Endothelial cell (in vitro differentiated cells): ENCODE data around the gene FOXN1. TPM values are rescaled to one million over a fixed set of nuclear protein-coding genes. Genes with fewer than 3 reads are reported as not detected.

Experiments
- DNase-seq: peaks from one replicate; pipeline ENCODE4 v3.0.0; 2021; ENCODE audit warnings: low spot score
- H3K27ac Mint-ChIP-seq: one replicate; pipeline ENCODE4 v1.8.0; 2021; ENCODE audit warnings: mixed read lengths, inconsistent platforms; ENCODE audit not compliant: unreplicated experiment
- H3K27me3 Mint-ChIP-seq: one replicate; pipeline ENCODE4 v1.8.0; 2021; ENCODE audit warnings: mild to moderate bottlenecking, moderate library complexity, mixed read lengths, inconsistent platforms; ENCODE audit not compliant: unreplicated experiment
- H3K36me3 Mint-ChIP-seq: one replicate; pipeline ENCODE4 v1.8.0; 2021; ENCODE audit warnings: mild to moderate bottlenecking, low read depth, mixed read lengths, inconsistent platforms; ENCODE audit not compliant: unreplicated experiment
- H3K4me1 Mint-ChIP-seq: one replicate; pipeline ENCODE4 v1.8.0; 2021; ENCODE audit warnings: mild to moderate bottlenecking, mixed read lengths, inconsistent platforms; ENCODE audit not compliant: unreplicated experiment
- H3K4me3 Mint-ChIP-seq: one replicate; pipeline ENCODE4 v1.8.0; 2021; ENCODE audit warnings: mild to moderate bottlenecking, mixed read lengths, inconsistent platforms; ENCODE audit not compliant: unreplicated experiment
- H3K9me3 Mint-ChIP-seq: one replicate; pipeline ENCODE4 v1.8.0; 2021; ENCODE audit warnings: mixed read lengths, inconsistent platforms; ENCODE audit not compliant: unreplicated experiment
- CTCF ChIP-seq: fragments of 200-600 bp; sonication (generic); IDR thresholded peaks from one replicate; pipeline ENCODE4 v1.5.0; 2021; ENCODE audit warnings: antibody characterized with exemption; ENCODE audit not compliant: unreplicated experiment
- total RNA-seq: library from RNA; stranded (reverse); fragmentation: NEBNext Ultra II Directional; extraction: Animal tissue kit (Norgen Biotek cat#: 25700); gene quantifications from one replicate; pipeline ENCODE4 v1.2.1, GENCODE V29; 2021; ENCODE audit not compliant: unreplicated experiment

FOXN1 gene
- total RNA-seq, 1 donor from 2014 or later, result not detected

GRCh38 chr17:28545787-28546415 is 39.8 kb downstream of the FOXN1 start:
- Mint-ChIP-seq H3K4me3 (peak overlapping the region; percentile 12), H3K27me3 (no peaks in the 10 kb centered on the region), H3K27ac (no peak overlapping the region), H3K36me3 (no peaks in the 10 kb centered on the region), H3K9me3 (no peaks in the 10 kb centered on the region), H3K4me1 (peaks cover 20% of the 10 kb centered on the region)
- TF ChIP-seq CTCF, result no peak
- no peak for DNase-seq

GRCh38 chr17:28547096-28547622 is 41.0 kb downstream of the FOXN1 start:
- Mint-ChIP-seq H3K27me3 (peaks cover 6% of the 10 kb centered on the region), H3K27ac (no peak overlapping the region), H3K4me1 (peaks cover 25% of the 10 kb centered on the region), H3K9me3 (no peaks in the 10 kb centered on the region), H3K4me3 (no peak overlapping the region), H3K36me3 (no peaks in the 10 kb centered on the region)
- DNase-seq, result no peak
- no peak for TF ChIP-seq CTCF

GRCh38 chr17:28547623-28548416 is 41.7 kb downstream of the FOXN1 start:
- Mint-ChIP-seq H3K4me1 (peaks cover 27% of the 10 kb centered on the region), H3K9me3 (no peaks in the 10 kb centered on the region), H3K27ac (no peak overlapping the region), H3K27me3 (peaks cover 6% of the 10 kb centered on the region), H3K4me3 (no peak overlapping the region), H3K36me3 (peaks cover 3% of the 10 kb centered on the region)
- peak; percentile 90 for DNase-seq
- peak; percentile 97 for TF ChIP-seq CTCF

- Mint-ChIP-seq H3K27me3 (peaks cover 6% of the 10 kb centered on the region), H3K9me3 (no peaks in the 10 kb centered on the region), H3K27ac (no peak overlapping the region), H3K4me1 (peaks cover 29% of the 10 kb centered on the region), H3K4me3 (no peak overlapping the region), H3K36me3 (peaks cover 9% of the 10 kb centered on the region)
- no peak for DNase-seq
- TF ChIP-seq CTCF, result peak; percentile 57
These were observed 42.4 kb downstream of the FOXN1 start for GRCh38 chr17:28548417-28549130.
